ENCODE results near the gene ZBTB42.

Gene ZBTB42

GRCh38 chr14:104769324-104770071, 31.4 kb upstream of the ZBTB42 start:
- DNase-seq, result no peak

DNA sequence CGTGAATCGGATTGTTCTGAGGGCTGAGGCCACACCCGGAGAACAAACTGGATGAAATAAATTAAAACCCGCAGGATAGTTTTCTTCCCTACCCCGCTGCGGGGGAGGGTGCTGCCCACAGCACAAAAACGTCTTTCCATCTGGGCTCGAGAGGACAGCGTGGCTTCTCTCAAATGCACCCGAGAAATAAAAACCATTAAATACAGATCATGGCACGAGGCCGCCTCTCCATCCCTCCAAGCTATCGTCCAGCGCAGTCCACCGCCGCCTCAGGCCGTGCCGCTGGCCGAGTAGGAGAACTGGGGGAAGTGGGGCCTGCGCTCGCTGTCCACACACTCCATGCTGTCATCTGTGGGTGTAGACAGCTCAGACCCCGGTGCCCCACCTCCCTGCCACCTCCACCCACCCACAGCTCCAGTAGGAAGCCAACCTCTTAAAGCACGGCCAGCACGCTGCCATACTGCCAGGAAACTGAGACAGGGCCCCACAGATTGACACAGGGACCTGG, 30.8 kb upstream of the ZBTB42 start:
- DNase-seq, result no peak

DNA sequence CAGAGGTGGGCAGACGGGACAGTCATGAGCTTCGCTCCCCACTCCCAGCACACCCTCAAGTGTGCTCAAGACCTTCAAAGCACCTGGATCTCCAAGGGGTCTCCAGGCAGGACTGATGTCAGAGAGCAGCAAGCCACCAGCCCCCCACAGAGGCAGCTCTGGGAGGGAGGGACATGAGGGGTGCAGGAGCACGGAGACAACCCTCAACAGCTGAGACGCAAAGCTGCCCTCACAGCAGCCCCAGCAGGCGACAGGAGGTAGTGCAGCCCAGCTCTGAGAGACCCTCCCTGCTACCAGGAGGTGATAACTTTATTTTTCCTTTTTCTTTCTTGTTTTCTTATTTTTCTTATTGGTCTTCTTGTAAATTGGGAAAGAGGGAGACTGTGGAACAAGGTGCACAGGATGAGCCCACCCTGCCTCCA, 30.0 kb upstream of the ZBTB42 start:
- DNase-seq, result peak in 1 of 2 experiments; percentile 27

DNA sequence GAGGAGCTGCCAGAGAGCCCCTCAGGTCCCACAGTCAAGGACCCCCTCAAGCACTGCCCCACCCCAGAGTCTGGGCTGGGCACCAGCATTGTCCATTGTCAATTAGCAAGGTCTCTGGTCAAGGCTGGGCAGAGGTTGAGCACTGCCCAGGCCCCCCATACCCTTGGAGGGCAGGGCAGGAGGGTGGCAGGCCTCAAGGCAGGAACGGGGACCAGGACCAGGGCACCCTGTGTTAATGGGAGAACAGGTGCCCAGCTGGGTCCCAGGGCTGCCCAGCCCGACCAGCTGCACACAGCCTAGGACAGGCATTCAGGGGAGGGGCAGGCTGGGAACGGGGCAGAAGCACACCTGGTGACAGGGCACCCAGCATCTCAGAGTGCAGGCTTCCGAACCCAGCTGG, 29.5 kb upstream of the ZBTB42 start:
- DNase-seq, result no peak

DNA sequence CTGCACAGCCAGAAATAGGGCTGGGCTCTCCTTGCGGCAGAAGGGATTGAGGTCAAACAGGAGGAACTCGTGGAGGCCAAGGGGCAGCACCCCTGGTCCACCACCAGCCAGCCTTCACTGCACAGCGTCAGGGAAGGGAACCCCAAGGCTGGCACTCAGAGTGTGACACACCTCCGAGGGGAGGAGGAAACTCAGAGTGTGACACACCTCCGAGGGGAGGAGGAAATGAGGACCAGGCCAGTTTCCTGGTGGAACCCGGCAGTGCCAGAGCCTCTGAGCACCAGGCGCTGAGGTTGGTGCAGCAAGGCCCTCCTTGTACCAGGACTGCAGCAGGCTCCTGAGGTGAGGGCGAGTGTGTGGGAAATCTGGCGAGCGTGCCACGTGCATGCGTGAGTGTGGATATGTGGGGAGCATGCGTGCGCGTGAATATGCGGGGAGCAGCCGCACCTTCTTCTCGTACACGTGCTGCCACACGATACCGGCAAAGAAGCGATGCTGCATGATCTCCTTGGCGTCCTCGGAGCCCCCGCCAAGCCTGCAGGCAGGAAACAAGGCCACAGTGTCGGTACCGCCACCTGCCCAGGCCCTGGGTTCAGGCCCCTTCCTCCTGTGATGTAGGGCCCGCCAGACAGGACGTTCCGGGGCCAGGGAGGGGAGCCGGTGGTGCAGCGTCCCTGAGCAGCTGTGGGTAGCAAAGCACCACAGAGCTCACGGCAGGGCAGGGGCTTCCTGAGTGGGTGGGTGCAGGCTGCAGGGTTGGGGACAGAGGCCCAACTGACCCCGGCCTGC, 28.8 kb upstream of the ZBTB42 start:
- no peak for DNase-seq

DNA sequence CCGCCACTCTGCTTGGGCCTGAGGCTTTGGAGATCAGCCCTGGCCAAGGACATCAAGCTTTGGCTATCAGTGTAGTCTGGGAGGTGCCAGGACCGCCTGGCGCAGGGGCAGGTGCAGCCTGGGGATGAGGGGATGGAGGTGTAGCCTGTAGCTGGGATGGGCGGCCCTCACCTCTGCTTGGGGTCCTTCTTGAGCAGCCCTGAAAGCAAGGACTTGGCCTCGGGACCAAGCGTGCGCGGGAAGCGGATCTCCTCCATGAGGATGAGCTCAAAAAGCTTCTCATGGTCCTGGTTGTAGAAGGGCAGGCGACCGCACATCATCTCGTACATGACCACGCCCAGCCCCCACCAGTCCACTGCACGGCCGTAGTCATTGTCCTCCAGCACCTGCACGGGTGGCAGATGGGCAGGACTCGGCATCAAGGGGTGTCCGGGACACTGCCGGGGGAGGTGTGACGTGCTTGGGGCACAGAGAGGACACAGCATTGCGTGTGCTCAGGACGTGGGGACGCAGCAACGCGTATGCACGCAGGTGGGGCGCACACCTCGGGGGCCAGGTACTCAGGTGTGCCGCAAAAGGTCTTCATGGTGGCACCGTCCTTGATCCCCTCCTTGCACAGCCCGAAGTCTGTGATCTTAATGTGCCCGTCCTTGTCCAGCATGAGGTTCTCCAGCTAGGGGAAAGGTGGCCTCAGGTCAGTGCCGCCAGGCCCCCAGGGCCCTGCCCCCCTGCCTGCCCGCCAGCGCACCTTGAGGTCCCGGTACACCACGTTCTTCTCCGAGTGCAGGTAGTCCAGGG, 28.0 kb upstream of the ZBTB42 start:
- no peak for DNase-seq

DNA sequence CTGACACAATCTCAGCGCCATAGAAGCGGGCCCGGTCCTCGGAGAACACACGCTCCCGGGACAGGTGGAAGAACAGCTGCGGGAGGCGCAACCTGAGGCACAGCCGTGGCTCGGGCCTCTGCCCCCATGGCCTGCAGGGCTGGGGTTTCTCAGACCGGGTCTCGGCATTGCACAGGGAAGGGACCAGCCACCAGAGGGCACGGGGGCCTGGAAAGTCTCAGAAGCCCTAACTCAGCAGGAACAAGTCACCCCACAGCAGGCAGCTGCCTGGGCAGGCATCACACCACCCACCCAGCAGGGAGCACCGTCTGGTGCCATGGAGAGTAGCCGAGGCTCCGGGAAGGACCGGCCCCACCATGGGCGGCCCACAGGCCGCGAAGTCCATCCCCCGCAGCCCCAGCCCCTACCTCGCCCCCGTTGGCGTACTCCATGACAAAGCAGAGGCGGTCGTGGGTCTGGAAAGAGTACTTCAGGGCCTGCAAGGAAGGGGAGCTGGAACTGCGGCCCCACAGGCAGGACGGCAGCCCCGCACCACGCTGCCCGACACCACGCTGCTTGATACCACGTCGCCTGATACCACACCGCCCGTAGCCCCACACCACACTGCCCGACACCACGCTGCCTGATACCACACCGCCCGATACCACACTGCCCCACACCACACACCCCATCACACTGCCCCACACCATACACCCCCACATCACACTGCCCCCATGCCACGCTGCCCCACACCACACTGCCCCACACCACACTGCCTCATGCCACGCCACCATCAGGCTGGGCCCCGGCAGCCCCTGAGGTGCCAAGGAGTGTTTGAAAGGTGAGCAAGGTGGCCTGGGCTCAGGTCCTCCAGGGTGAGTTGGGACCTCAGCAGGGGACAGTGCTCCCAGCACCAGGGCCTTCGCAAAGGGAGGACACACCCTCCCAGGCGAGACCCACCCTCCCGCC, 27.1 kb upstream of the ZBTB42 start:
- DNase-seq, result no peak

- no peak for DNase-seq
Observed at GRCh38 chr14:104774453-104775072, 26.3 kb upstream of the ZBTB42 start.

DNA sequence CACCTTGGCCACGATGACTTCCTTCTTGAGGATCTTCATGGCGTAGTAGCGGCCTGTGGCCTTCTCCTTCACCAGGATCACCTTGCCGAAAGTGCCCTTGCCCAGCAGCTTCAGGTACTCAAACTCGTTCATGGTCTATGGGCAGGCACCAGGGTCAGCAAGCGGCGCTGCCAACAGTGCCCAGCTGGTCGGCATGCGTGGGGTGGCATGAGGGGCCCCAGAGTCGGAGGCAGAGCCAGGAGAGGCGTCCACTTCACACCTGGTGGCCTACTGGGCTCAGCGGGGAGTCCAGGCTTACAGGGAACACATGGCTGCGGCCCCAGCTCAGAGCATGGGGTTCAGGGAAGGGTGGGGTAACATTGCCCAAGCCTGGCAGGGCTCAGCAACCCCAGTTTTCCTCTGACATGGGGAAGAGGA, 25.8 kb upstream of the ZBTB42 start:
- DNase-seq, result no peak

DNA sequence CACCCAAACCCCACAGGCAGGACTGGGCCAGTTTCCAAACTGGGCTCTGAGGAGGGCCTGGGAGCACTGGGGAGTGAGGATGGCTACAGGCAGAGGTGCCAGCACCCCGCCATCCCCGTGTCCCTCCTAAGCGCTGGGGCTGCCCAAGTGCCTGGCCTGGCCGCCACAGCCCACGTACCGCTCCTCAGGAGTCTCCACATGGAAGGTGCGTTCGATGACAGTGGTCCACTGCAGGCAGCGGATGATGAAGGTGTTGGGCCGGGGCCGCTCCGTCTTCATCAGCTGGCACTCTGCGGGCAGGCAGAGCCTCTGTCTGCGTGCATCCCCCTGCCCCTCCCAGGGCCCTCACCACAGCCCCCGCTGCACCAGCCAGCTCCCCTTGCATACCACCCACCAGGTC, 24.4 kb upstream of the ZBTB42 start:
- DNase-seq, result no peak

- DNase-seq, result no peak
Observed at GRCh38 chr14:104776961-104777807, 23.7 kb upstream of the ZBTB42 start.

DNA sequence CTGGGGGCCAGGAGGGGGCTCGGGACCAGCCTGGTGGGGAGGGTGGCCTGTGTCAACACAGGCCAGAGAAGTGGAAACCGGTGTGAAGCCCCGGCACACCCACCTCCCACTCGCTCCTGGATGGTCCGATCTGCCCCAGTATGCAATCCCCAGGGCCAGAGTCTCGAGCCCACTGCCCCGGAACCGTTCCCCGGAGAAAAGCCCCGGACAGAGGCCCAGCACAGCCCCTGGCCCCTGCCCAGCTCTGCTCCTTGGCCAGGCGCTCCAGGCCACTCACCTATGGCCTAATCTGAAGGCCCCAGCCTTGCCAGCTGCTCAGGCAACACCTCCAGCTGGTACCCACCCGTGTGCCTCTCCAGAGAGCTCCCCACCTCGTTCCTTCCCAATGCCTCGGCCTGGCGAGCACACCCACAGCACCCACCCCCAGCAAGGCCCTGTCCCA, 23.1 kb upstream of the ZBTB42 start:
- no peak for DNase-seq

GRCh38 chr14:104778694-104779331, 22.1 kb upstream of the ZBTB42 start:
- DNase-seq, result no peak

- no peak for DNase-seq
Observed at GRCh38 chr14:104779776-104780512, 21.0 kb upstream of the ZBTB42 start.

GRCh38 chr14:104780513-104781030, 20.3 kb upstream of the ZBTB42 start:
- DNase-seq, result no peak

DNA sequence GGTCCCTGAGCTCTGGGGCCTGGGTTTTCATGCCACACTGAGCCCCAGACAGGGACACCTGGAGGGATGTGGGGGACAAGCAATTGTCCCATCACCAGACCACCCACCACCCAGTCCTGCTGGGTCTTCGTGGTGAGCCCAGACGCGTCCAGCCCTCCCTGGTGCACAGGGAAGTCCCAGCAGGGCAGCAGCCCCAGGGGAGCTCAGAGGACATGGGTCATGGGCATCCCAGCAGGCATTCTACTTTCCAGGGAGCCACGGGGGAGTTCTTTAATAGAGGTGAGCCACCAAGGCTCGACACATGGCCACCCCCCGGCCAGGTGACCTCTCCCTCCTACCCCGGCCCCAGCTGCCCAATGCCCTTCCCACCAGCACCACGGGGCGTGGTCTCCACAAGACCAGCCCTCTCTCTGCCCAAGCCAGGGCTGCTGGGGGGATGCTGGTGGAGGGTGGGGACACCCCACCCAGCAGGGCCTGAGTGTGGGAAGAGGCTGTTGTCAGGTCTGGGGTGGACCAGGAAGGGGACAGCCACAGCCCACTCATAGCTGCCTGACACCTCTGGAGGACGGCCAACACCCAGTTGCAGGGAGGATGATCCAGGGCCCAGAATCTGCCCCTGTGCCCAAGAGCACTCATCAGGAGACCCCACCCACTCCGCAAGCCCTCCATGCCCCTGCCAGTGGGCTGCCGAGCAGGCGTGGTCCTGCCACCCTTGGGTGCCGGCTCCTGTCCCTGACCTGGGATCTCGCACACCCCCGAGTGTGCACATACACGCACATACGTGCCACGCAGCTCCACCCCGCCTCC, 19.4 kb upstream of the ZBTB42 start:
- DNase-seq, result no peak

- DNase-seq, result no peak
Observed at GRCh38 chr14:104782086-104782807, 18.7 kb upstream of the ZBTB42 start.

DNA sequence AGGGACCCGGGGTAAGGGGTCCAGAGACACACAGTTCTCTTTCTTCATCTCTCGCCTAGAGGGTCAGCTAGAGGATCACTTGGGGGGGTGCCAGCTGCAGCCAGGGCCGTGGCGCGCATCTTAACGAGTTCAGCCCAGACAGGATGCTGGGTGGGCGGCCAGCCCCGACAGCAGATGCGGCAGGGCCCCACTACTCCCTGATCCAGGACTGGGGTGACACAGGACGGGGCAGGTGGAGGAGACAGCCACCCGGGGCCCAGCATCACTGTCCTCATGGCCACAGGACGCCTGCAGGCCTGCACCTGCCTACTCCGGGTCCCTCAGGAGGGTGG, 18.1 kb upstream of the ZBTB42 start:
- DNase-seq, result no peak

All from activated CD4-positive, alpha-beta T cell treated with anti-CD3 and anti-CD28 coated beads, Interleukin-2, amount 50 U/mL, for 48 hours (primary cell).